IMR-90 (cell line): Measurements from ENCODE around the gene ERCC4. TPM values are rescaled to one million over a fixed set of nuclear protein-coding genes. Genes with fewer than 3 reads are reported as not detected.

Source experiments
- ATAC-seq: fragments of 200-7000 bp; cut with Tn5 transposase; 2 replicates; pipeline ENCODE4 v1.9.1; 2020; ENCODE audit warnings: low read depth, mild to moderate bottlenecking, moderate library complexity
- BruUV-seq: library from RNA; stranded (reverse); fragments of 400-500 nt; replicated peaks from 2 replicates; lab custom pipeline; 2021; lab: Mats Ljungman, UMichigan
- CTCF ChIA-PET: fragments of 300-600 bp; formaldehyde crosslinking; extraction: SDS; loops from one replicate; lab custom pipeline; 2021; ENCODE audit warnings: antibody characterized with exemption; lab: Yijun Ruan, JAX
- POLR2A ChIA-PET: fragments of 300-600 bp; sonication (Branson Sonifier 250); formaldehyde crosslinking; loops from one replicate; lab custom pipeline; 2022; ENCODE audit warnings: antibody characterized with exemption; ENCODE audit not compliant: unreplicated experiment; lab: Charles Lee
- DNase-seq: peaks from one replicate; pipeline ENCODE4 v3.0.0; 2013
- H2AFZ ChIP-seq: replicated peaks from 2 replicates; pipeline ENCODE3; 2013; ENCODE audit warnings: low read length, mild to moderate bottlenecking; ENCODE audit not compliant: poor library complexity
- H2AK5ac ChIP-seq: 2 replicates; pipeline ENCODE4 v1.6.1; 2013; ENCODE audit warnings: low read depth, low read length, inconsistent platforms
- H2AK9ac ChIP-seq: replicated peaks from 2 replicates; pipeline ENCODE3; 2013; ENCODE audit warnings: mild to moderate bottlenecking, low read depth, low read length, moderate library complexity; ENCODE audit not compliant: poor library complexity
- H2BK120ac ChIP-seq: 2 replicates; pipeline ENCODE4 v1.6.1; 2013; ENCODE audit warnings: low read depth, low read length, inconsistent platforms
- H2BK15ac ChIP-seq: 3 replicates; pipeline ENCODE4 v1.6.1; 2013; ENCODE audit warnings: low read depth, low read length, inconsistent platforms
- H2BK20ac ChIP-seq: 2 replicates; pipeline ENCODE4 v1.6.1; 2013; ENCODE audit warnings: low read depth, mild to moderate bottlenecking, inconsistent platforms, low read length, moderate library complexity
- H2BK5ac ChIP-seq: 2 replicates; pipeline ENCODE4 v1.6.1; 2013; ENCODE audit warnings: mild to moderate bottlenecking, low read depth, low read length, inconsistent platforms; ENCODE audit not compliant: poor library complexity, severe bottlenecking
- H3K14ac ChIP-seq: replicated peaks from 2 replicates; pipeline ENCODE4 v1.6.1; 2013; ENCODE audit warnings: low read depth, low read length, inconsistent platforms
- H3K18ac ChIP-seq: 2 replicates; pipeline ENCODE4 v1.6.1; 2013; ENCODE audit warnings: low read depth, low read length, control low read depth
- H3K23ac ChIP-seq: 2 replicates; pipeline ENCODE4 v1.6.1; 2013; ENCODE audit warnings: low read depth, low read length, inconsistent platforms
- H3K27ac ChIP-seq: 2 replicates; pipeline ENCODE4 v1.5.1; 2013; ENCODE audit warnings: mild to moderate bottlenecking, control low read depth, low read length; ENCODE audit not compliant: insufficient read depth
- H3K27me3 ChIP-seq: 2 replicates; pipeline ENCODE4 v1.6.1; 2013; ENCODE audit warnings: low read length; ENCODE audit not compliant: control insufficient read depth, insufficient read depth
- H3K36me3 ChIP-seq: 2 replicates; pipeline ENCODE4 v1.6.1; 2013; ENCODE audit warnings: low read length, mixed read lengths; ENCODE audit not compliant: control insufficient read depth, insufficient read depth
- H3K4ac ChIP-seq: 2 replicates; pipeline ENCODE4 v1.6.1; 2013; ENCODE audit warnings: low read depth, low read length, inconsistent platforms
- H3K4me1 ChIP-seq: 2 replicates; pipeline ENCODE4 v1.6.1; 2013; ENCODE audit warnings: low read length, mixed read lengths; ENCODE audit not compliant: control insufficient read depth, insufficient read depth
- H3K4me2 ChIP-seq: 2 replicates; pipeline ENCODE4 v1.6.1; 2013; ENCODE audit warnings: low read depth, mild to moderate bottlenecking, control low read depth, low read length, moderate library complexity
- H3K4me3 ChIP-seq: 2 replicates; pipeline ENCODE4 v1.5.1; 2013; ENCODE audit warnings: low read depth, mild to moderate bottlenecking, control low read depth, low read length, moderate library complexity; ENCODE audit not compliant: insufficient read depth
- H3K56ac ChIP-seq: 2 replicates; pipeline ENCODE4 v1.6.1; 2013; ENCODE audit warnings: low read length, inconsistent platforms; ENCODE audit not compliant: insufficient read depth; ENCODE audit errors: extremely low read depth
- H3K79me1 ChIP-seq, 2 experiments: 2 replicates each; pipeline ENCODE4 v1.6.1; 2013; ENCODE audit warnings: low read length in 2 of 2, inconsistent platforms in 1 of 2, low read depth in 1 of 2
- H3K9ac ChIP-seq: 2 replicates; pipeline ENCODE4 v1.6.1; 2013; ENCODE audit warnings: low read depth, low read length, control low read depth
- H3K9me1 ChIP-seq: 2 replicates; pipeline ENCODE4 v1.6.1; 2013; ENCODE audit warnings: low read length, inconsistent platforms; ENCODE audit not compliant: insufficient read depth
- H3K9me3 ChIP-seq: 2 replicates; pipeline ENCODE4 v1.6.1; 2013; ENCODE audit warnings: low read length; ENCODE audit not compliant: control insufficient read depth, insufficient read depth
- H4K20me1 ChIP-seq: 2 replicates; pipeline ENCODE4 v1.6.1; 2013; ENCODE audit warnings: low read length, inconsistent platforms; ENCODE audit not compliant: insufficient read depth
- H4K5ac ChIP-seq: 2 replicates; pipeline ENCODE4 v1.6.1; 2013; ENCODE audit warnings: mild to moderate bottlenecking, low read depth, low read length, control low read depth
- H4K8ac ChIP-seq, 2 experiments: 2 replicates each; pipeline ENCODE4 v1.6.1; 2013; ENCODE audit warnings: low read depth in 2 of 2, low read length in 2 of 2, control low read depth in 1 of 2, inconsistent platforms in 1 of 2
- H4K91ac ChIP-seq: 2 replicates; pipeline ENCODE4 v1.6.1; 2013; ENCODE audit warnings: low read depth, low read length, inconsistent platforms; ENCODE audit not compliant: insufficient read depth
- BHLHE40 ChIP-seq: fragments of 150-350 bp; IDR thresholded peaks from 2 replicates; pipeline ENCODE4 v1.6.1; 2016; ENCODE audit warnings: mild to moderate bottlenecking, low read depth, low read length
- CEBPB ChIP-seq: IDR thresholded peaks from 2 replicates; pipeline ENCODE4 v1.6.1; 2012; ENCODE audit warnings: low read depth, low read length, improper control_type of control experiment
- CHD1 ChIP-seq: IDR thresholded peaks from 2 replicates; pipeline ENCODE4 v1.6.1; 2012; ENCODE audit warnings: low read depth, low read length, improper control_type of control experiment
- FOS ChIP-seq: fragments of 150-350 bp; IDR thresholded peaks from 2 replicates; pipeline ENCODE4 v1.6.1; 2016; ENCODE audit warnings: low read depth, low read length
- MAFK ChIP-seq: IDR thresholded peaks from 2 replicates; pipeline ENCODE4 v1.6.1; 2012; ENCODE audit warnings: low read depth, low read length, improper control_type of control experiment
- MAZ ChIP-seq: IDR thresholded peaks from 2 replicates; pipeline ENCODE4 v1.6.1; 2012; ENCODE audit warnings: low read depth, mild to moderate bottlenecking, low read length, improper control_type of control experiment, moderate library complexity, borderline replicate concordance
- MXI1 ChIP-seq: IDR thresholded peaks from 2 replicates; pipeline ENCODE4 v1.6.1; 2012; ENCODE audit warnings: low read depth, mild to moderate bottlenecking, low read length, moderate library complexity, borderline replicate concordance
- NFE2L2 ChIP-seq: fragments of 150-350 bp; IDR thresholded peaks from 2 replicates; pipeline ENCODE4 v1.6.1; 2016; ENCODE audit warnings: low read depth, mild to moderate bottlenecking, low read length
- POLR2A ChIP-seq: IDR thresholded peaks from 2 replicates; pipeline ENCODE4 v1.6.1; 2012; ENCODE audit warnings: mild to moderate bottlenecking, low read depth, low read length
- RAD21 ChIP-seq: IDR thresholded peaks from 2 replicates; pipeline ENCODE4 v1.6.1; 2012; ENCODE audit warnings: low read length, improper control_type of control experiment
- RCOR1 ChIP-seq: IDR thresholded peaks from 2 replicates; pipeline ENCODE4 v1.6.1; 2012; ENCODE audit warnings: mild to moderate bottlenecking, low read length, improper control_type of control experiment; ENCODE audit not compliant: insufficient replicate concordance
- RFX5 ChIP-seq: IDR thresholded peaks from 2 replicates; pipeline ENCODE4 v1.8.0; 2012; ENCODE audit warnings: low read depth, mild to moderate bottlenecking, low read length, moderate library complexity
- SMC3 ChIP-seq: fragments of 150-350 bp; IDR thresholded peaks from 2 replicates; pipeline ENCODE4 v1.6.1; 2016; ENCODE audit warnings: low read depth, mild to moderate bottlenecking, antibody characterized with exemption, low read length, moderate library complexity
- WGBS, 2 experiments: methylation state at CpG; one replicate each; pipeline versions ENCODE4 v1.1.5 to v1.1.7; 2013; ENCODE audit warnings: missing lambda C conversion rate in 2 of 2; ENCODE audit not compliant: insufficient read length in 1 of 2; ENCODE audit errors: extremely low coverage in 2 of 2; 5-methylcytosine and 5-hydroxymethylcytosine counted together
- dilution Hi-C: fragments of 300-500 bp; cut with HindIII; formaldehyde crosslinking; loops from one replicate; pipeline ENCODE4 v1.14.3; 2018; ENCODE audit warnings: low sequenced_read_pairs; ENCODE audit not compliant: unreplicated experiment
- in situ Hi-C: fragments of 300-500 bp; cut with MboI; formaldehyde crosslinking; loops from 3 replicates; pipeline ENCODE4 v1.14.3; 2019; ENCODE audit warnings: low sequenced_read_pairs, inconsistent platforms, mixed read lengths
- intact Hi-C: fragments of 100-400 bp; cut with micrococcal nuclease; formaldehyde crosslinking; loops from 2 replicates; pipeline ENCODE4 v1.10.0; 2022
- polyA plus RNA-seq, 3 experiments: library from polyadenylated mRNA; depleted of rRNA; stranded (reverse); fragments of >200 nt; gene quantifications; 2 replicates each; pipeline ENCODE4 v1.2.3, GENCODE V29; 2012; ENCODE audit warnings: low replicate concordance in 1 of 3
- total RNA-seq: library from RNA; depleted of rRNA; stranded (reverse); fragments of >200 nt; gene quantifications from 2 replicates; pipeline ENCODE4 v1.2.3, GENCODE V29; 2012
- TF ChIP-seq, protein P1 (sequence below): fragments of 150-350 bp; IDR thresholded peaks from 2 replicates; pipeline ENCODE4 v1.6.1; 2017; ENCODE audit warnings: mild to moderate bottlenecking, antibody characterized with exemption, low read length, low read depth
- TF ChIP-seq, protein P2 (sequence below): fragments of 150-350 bp; IDR thresholded peaks from 2 replicates; pipeline ENCODE4 v1.6.1; 2016; ENCODE audit warnings: low read depth, mild to moderate bottlenecking, low read length, moderate library complexity, borderline replicate concordance
- TF ChIP-seq, protein P3 (sequence below): conservative IDR thresholded peaks from 2 replicates; pipeline ENCODE4 v1.5.1; 2012; ENCODE audit warnings: mild to moderate bottlenecking, low read depth, low read length, improper control_type of control experiment

Gene ERCC4
- total and polyA plus RNA-seq, 2 of the 4 experiments (the other 2 are of a cell fraction) = 2.9 to 19.2 TPM

DNA sequence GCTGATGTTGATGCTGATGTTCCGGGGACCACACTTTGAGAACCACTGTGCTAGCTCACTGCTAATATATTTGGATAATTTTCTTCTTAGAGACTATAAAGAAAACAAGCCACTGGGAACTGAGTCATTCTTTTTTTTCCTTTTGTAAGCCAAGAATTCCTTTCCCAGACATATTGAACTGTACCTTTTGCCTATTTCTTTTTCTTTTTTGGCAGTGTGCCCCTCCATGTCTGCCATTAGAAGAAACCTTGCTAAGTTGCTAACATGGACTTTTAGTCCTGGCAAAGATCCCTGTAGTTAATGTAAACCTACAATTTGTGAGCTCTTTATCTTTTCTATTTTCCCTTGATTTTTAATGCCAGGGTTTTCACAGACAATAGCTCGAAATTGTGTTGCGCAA is 17.3 kb upstream of the ERCC4 start:
- Histone ChIP-seq H4K8ac (no peak overlapping the region), H3K56ac (no peak overlapping the region), H3K79me1 (no peaks in the 10 kb centered on the region), H3K4ac (no peak overlapping the region), H4K5ac (no peak overlapping the region), H3K9me1 (no peaks in the 10 kb centered on the region), H4K91ac (no peak overlapping the region), H4K20me1 (no peaks in the 10 kb centered on the region), H2AFZ (no peak overlapping the region), H3K4me3 (no peak overlapping the region), H3K23ac (no peak overlapping the region), H3K14ac (no peak overlapping the region), H2BK5ac (no peak overlapping the region), H3K18ac (no peak overlapping the region), H2BK15ac (no peak overlapping the region), H3K36me3 (no peaks in the 10 kb centered on the region), H3K9me3 (no peaks in the 10 kb centered on the region), H3K27me3 (peaks cover 2% of the 10 kb centered on the region), H3K4me2 (0 out of 2 replicates have a peak overlapping the region, but pooled peaks have one; percentile 6), H3K27ac (no peak overlapping the region), H2BK120ac (no peak overlapping the region), H2BK20ac (no peak overlapping the region), H2AK9ac (no peak overlapping the region), H2AK5ac (no peak overlapping the region), H3K9ac (no peak overlapping the region), H3K4me1 (no peaks in the 10 kb centered on the region; the same call in 1 of the 2 replicates)
- POLR2A ChIA-PET = no interaction called here
- no peak for TF ChIP-seq RAD21
- no peak for TF ChIP-seq SMC3
- TF ChIP-seq, protein P1, sequence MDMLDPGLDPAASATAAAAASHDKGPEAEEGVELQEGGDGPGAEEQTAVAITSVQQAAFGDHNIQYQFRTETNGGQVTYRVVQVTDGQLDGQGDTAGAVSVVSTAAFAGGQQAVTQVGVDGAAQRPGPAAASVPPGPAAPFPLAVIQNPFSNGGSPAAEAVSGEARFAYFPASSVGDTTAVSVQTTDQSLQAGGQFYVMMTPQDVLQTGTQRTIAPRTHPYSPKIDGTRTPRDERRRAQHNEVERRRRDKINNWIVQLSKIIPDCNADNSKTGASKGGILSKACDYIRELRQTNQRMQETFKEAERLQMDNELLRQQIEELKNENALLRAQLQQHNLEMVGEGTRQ = no peak
- no peak for TF ChIP-seq BHLHE40
- TF ChIP-seq, protein P2, sequence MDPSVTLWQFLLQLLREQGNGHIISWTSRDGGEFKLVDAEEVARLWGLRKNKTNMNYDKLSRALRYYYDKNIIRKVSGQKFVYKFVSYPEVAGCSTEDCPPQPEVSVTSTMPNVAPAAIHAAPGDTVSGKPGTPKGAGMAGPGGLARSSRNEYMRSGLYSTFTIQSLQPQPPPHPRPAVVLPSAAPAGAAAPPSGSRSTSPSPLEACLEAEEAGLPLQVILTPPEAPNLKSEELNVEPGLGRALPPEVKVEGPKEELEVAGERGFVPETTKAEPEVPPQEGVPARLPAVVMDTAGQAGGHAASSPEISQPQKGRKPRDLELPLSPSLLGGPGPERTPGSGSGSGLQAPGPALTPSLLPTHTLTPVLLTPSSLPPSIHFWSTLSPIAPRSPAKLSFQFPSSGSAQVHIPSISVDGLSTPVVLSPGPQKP = no peak
- TF ChIP-seq CEBPB = no peak
- no peak for TF ChIP-seq FOS
- no peak for TF ChIP-seq MXI1
- TF ChIP-seq, protein P3, sequence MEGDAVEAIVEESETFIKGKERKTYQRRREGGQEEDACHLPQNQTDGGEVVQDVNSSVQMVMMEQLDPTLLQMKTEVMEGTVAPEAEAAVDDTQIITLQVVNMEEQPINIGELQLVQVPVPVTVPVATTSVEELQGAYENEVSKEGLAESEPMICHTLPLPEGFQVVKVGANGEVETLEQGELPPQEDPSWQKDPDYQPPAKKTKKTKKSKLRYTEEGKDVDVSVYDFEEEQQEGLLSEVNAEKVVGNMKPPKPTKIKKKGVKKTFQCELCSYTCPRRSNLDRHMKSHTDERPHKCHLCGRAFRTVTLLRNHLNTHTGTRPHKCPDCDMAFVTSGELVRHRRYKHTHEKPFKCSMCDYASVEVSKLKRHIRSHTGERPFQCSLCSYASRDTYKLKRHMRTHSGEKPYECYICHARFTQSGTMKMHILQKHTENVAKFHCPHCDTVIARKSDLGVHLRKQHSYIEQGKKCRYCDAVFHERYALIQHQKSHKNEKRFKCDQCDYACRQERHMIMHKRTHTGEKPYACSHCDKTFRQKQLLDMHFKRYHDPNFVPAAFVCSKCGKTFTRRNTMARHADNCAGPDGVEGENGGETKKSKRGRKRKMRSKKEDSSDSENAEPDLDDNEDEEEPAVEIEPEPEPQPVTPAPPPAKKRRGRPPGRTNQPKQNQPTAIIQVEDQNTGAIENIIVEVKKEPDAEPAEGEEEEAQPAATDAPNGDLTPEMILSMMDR = no peak
- TF ChIP-seq RFX5 = no peak
- TF ChIP-seq MAFK = no peak
- no peak for TF ChIP-seq NFE2L2
- TF ChIP-seq MAZ = no peak
- TF ChIP-seq RCOR1 = no peak
- no peak for TF ChIP-seq CHD1
- TF ChIP-seq POLR2A = no peak
- intact Hi-C loops = no loop called here
- in situ Hi-C loops = no loop called here
- no TSS peak for BruUV-seq
- ATAC-seq (peak; percentile 40; the same call in 1 of the 2 replicates), DNase-seq (peak; percentile 58)
- CTCF ChIA-PET = interaction anchor here (0.5 to 1.7 kb wide), 3 partner anchors 17 to 74 kb away, joined by 3 to 11 read pairs (median 3); partner anchors contain the start of gene ERCC4
- no CpG with 5 or more reads among the region's 3 CpGs for WGBS, 2 experiments
- dilution Hi-C loops = no loop called here
